Right atrium auricular region (tissue), 2 donors: ENCODE results near the gene COL24A1. TPM values are rescaled to one million over a fixed set of nuclear protein-coding genes. Genes with fewer than 3 reads are reported as not detected.

Source experiments
- DNase-seq: peaks from one replicate; pipeline ENCODE4 v3.0.0-alpha.2; 2019; ENCODE audit warnings: low spot score
- H3K27ac ChIP-seq, 2 donors: fragments of 200-600 bp; sonication (generic); 1 replicate in 1 of 2; 2 replicates in 1 of 2; pipeline ENCODE4 v1.5.1; 2016 to 2019
- H3K27me3 ChIP-seq, 2 donors: fragments of 200-600 bp; sonication (generic); one replicate each; pipeline versions ENCODE4 v1.5.1 to v1.6.0; 2017 to 2019
- H3K36me3 ChIP-seq: fragments of 200-600 bp; sonication (generic); one replicate; pipeline ENCODE4 v1.5.1; 2016
- H3K4me1 ChIP-seq, 2 donors: fragments of 200-600 bp; sonication (generic); one replicate each; pipeline versions ENCODE4 v1.5.1 to v1.6.0; 2017 to 2019
- H3K4me3 ChIP-seq, 2 donors: fragments of 200-600 bp; sonication (generic); 1 replicate in 1 of 2; 2 replicates in 1 of 2; pipeline ENCODE4 v1.5.1; 2017 to 2019; ENCODE audit warnings: mild to moderate bottlenecking in 1 of 2, moderate library complexity in 1 of 2
- H3K9me3 ChIP-seq, 2 donors: fragments of 200-600 bp; sonication (generic); one replicate each; pipeline ENCODE4 v1.5.1; 2019
- CTCF ChIP-seq, 2 donors: fragments of 200-600 bp; sonication (generic); IDR thresholded peaks; one replicate each; pipeline ENCODE4 v1.5.1; 2019; ENCODE audit warnings: antibody characterized with exemption in 2 of 2
- total RNA-seq, 2 donors: library from RNA; depleted of rRNA; stranded (reverse); fragments of >200 nt; gene quantifications; one replicate each; pipeline ENCODE4 v1.1.0, GENCODE V29; 2016

Gene COL24A1
- total RNA-seq, 2 donors from 2014 or later = 0.67 to 1.0 TPM

GRCh38 chr1:85830837-85831236 lies 325.7 kb downstream of the COL24A1 start:
- no peaks in the 10 kb centered on the region for H3K27me3 ChIP-seq
- H3K27ac ChIP-seq = no peak overlapping the region
- no peak overlapping the region for H3K4me3 ChIP-seq
- no peaks in the 10 kb centered on the region for H3K4me1 ChIP-seq
- no peak for DNase-seq
- no peaks in the 10 kb centered on the region for H3K9me3 ChIP-seq
- H3K36me3 ChIP-seq = no peaks in the 10 kb centered on the region
- no peak for TF ChIP-seq CTCF (IDR thresholded peaks at IDR 0.05)

GRCh38 chr1:85824066-85824840 lies 332.3 kb downstream of the COL24A1 start:
- TF ChIP-seq CTCF (IDR thresholded peaks at IDR 0.05) = no peak
- H3K9me3 ChIP-seq = no peaks in the 10 kb centered on the region
- no peak overlapping the region for H3K27ac ChIP-seq
- no peak overlapping the region for H3K4me3 ChIP-seq
- DNase-seq = no peak
- no peaks in the 10 kb centered on the region for H3K36me3 ChIP-seq
- no peaks in the 10 kb centered on the region for H3K27me3 ChIP-seq
- H3K4me1 ChIP-seq = no peaks in the 10 kb centered on the region

GRCh38 chr1:85822696-85823095 lies 333.9 kb downstream of the COL24A1 start:
- H3K4me3 ChIP-seq = no peak overlapping the region
- H3K36me3 ChIP-seq = no peaks in the 10 kb centered on the region
- H3K27me3 ChIP-seq = no peaks in the 10 kb centered on the region
- no peak for TF ChIP-seq CTCF (IDR thresholded peaks at IDR 0.05)
- no peak for DNase-seq
- no peak overlapping the region for H3K27ac ChIP-seq
- no peaks in the 10 kb centered on the region for H3K4me1 ChIP-seq
- no peaks in the 10 kb centered on the region for H3K9me3 ChIP-seq

- Histone ChIP-seq H3K4me1 (no peaks in the 10 kb centered on the region), H3K4me3 (no peak overlapping the region), H3K36me3 (no peaks in the 10 kb centered on the region), H3K27me3 (no peaks in the 10 kb centered on the region), H3K9me3 (no peaks in the 10 kb centered on the region), H3K27ac (no peak overlapping the region)
- no peak for TF ChIP-seq CTCF (IDR thresholded peaks at IDR 0.05)
- no peak for DNase-seq
Measured at GRCh38 chr1:85818371-85818770, 338.2 kb downstream of the COL24A1 start.

- H3K27me3 ChIP-seq = no peaks in the 10 kb centered on the region
- H3K36me3 ChIP-seq = no peaks in the 10 kb centered on the region
- H3K9me3 ChIP-seq = no peaks in the 10 kb centered on the region
- H3K4me1 ChIP-seq = no peaks in the 10 kb centered on the region
- no peak for TF ChIP-seq CTCF (IDR thresholded peaks at IDR 0.05)
- DNase-seq = no peak
- no peak overlapping the region for H3K27ac ChIP-seq
- no peak overlapping the region for H3K4me3 ChIP-seq
Measured at GRCh38 chr1:85816606-85817005, 340.0 kb downstream of the COL24A1 start.

- Histone ChIP-seq H3K4me1 (no peaks in the 10 kb centered on the region), H3K9me3 (no peaks in the 10 kb centered on the region), H3K27me3 (no peaks in the 10 kb centered on the region), H3K27ac (no peak overlapping the region), H3K4me3 (no peak overlapping the region), H3K36me3 (no peaks in the 10 kb centered on the region)
- no peak for DNase-seq
- no peak for TF ChIP-seq CTCF (IDR thresholded peaks at IDR 0.05)
Measured at GRCh38 chr1:85815906-85816305, 340.7 kb downstream of the COL24A1 start.
